Loucy (cell line): ENCODE data around the gene C21orf58.

Experiments used
- EZH2phosphoT487 ChIP-seq: fragments of 200-600 bp; IDR thresholded peaks from 2 replicates; pipeline ENCODE4 v1.6.1; 2018; ENCODE audit warnings: antibody characterized with exemption, mild to moderate bottlenecking, moderate library complexity, borderline replicate concordance
- TF ChIP-seq, protein P1 (sequence below): fragments of 200-600 bp; sonication (generic); conservative IDR thresholded peaks from 2 replicates; pipeline ENCODE4 v1.5.1; 2014; ENCODE audit warnings: mild to moderate bottlenecking, antibody characterized with exemption, low read length

DNA sequence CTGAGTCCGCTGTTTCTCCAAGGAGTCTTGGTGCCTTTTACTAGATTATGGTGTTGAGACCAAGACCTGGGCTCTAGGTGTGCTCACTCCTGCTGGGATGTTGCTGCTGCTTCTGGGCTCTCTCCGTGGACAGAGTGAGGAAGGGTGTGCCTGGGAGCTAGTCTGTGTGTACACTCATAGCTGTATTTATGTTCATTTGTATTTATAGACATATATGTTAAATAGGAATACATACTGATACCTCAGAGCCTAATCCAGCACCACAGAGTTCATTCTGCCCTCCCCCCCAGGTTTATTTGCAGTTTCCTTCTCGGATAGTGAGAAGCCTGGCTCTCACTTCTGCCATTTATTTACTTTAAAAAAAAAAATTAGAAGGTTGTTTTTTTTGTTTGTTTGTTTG, 12.9 kb upstream of the C21orf58 start:
- TF ChIP-seq, protein P1, sequence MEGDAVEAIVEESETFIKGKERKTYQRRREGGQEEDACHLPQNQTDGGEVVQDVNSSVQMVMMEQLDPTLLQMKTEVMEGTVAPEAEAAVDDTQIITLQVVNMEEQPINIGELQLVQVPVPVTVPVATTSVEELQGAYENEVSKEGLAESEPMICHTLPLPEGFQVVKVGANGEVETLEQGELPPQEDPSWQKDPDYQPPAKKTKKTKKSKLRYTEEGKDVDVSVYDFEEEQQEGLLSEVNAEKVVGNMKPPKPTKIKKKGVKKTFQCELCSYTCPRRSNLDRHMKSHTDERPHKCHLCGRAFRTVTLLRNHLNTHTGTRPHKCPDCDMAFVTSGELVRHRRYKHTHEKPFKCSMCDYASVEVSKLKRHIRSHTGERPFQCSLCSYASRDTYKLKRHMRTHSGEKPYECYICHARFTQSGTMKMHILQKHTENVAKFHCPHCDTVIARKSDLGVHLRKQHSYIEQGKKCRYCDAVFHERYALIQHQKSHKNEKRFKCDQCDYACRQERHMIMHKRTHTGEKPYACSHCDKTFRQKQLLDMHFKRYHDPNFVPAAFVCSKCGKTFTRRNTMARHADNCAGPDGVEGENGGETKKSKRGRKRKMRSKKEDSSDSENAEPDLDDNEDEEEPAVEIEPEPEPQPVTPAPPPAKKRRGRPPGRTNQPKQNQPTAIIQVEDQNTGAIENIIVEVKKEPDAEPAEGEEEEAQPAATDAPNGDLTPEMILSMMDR: no peak
- TF ChIP-seq EZH2phosphoT487: no peak
